Activated B cell treated with CpG ODN at 0.5 μM for 24 hours (primary cell): Measurements from ENCODE around the gene ZNF536. TPM values are rescaled to one million over a fixed set of nuclear protein-coding genes. Genes with fewer than 3 reads are reported as not detected.

Experiments used
- ATAC-seq: fragments of 200-7000 bp; cut with Tn5 transposase; one replicate; pipeline ENCODE4 v1.10.0; 2021; ENCODE audit warnings: low read depth, mild to moderate bottlenecking, moderate library complexity
- CTCF ChIA-PET: fragments of 350-600 bp; sonication (Branson Sonifier 250); formaldehyde crosslinking; loops from one replicate; lab custom pipeline; 2021; ENCODE audit warnings: antibody characterized with exemption; lab: Charles Lee
- POLR2A ChIA-PET: fragments of 350-600 bp; sonication (Branson Sonifier 250); formaldehyde crosslinking; loops from one replicate; lab custom pipeline; 2021; ENCODE audit warnings: antibody characterized with exemption; lab: Charles Lee
- DNase-seq: peaks from one replicate; pipeline ENCODE4 v3.0.0; 2022
- H3K27ac Mint-ChIP-seq: one replicate; pipeline ENCODE4 v1.8.0; 2020; ENCODE audit warnings: mixed read lengths
- H3K27me3 Mint-ChIP-seq: one replicate; pipeline ENCODE4 v1.8.0; 2021; ENCODE audit warnings: mixed read lengths
- H3K36me3 Mint-ChIP-seq: one replicate; pipeline ENCODE4 v1.8.0; 2021; ENCODE audit warnings: low read depth, mixed read lengths
- H3K4me1 Mint-ChIP-seq: one replicate; pipeline ENCODE4 v1.8.0; 2021; ENCODE audit warnings: mixed read lengths
- H3K4me3 Mint-ChIP-seq: one replicate; pipeline ENCODE4 v1.8.0; 2020; ENCODE audit warnings: mild to moderate bottlenecking, mixed read lengths
- H3K9me3 Mint-ChIP-seq: one replicate; pipeline ENCODE4 v1.8.0; 2020; ENCODE audit warnings: mixed read lengths
- CTCF ChIP-seq: fragments of 200-600 bp; IDR thresholded peaks from one replicate; pipeline ENCODE4 v1.8.0; 2022; ENCODE audit warnings: antibody characterized with exemption, mild to moderate bottlenecking
- intact Hi-C: fragments of 100-400 bp; cut with micrococcal nuclease; formaldehyde crosslinking; loops from one replicate; pipeline ENCODE4 v1.15.1; 2024
- total RNA-seq: library from RNA; stranded (reverse); gene quantifications from 2 replicates; pipeline ENCODE4 v1.2.3, GENCODE V29; 2022

Gene ZNF536
- total RNA-seq, 1 donor from 2014 or later, result not detected

- Mint-ChIP-seq H3K4me1 (no peaks in the 10 kb centered on the region), H3K27me3 (peaks cover 2% of the 10 kb centered on the region), H3K9me3 (no peaks in the 10 kb centered on the region), H3K36me3 (no peaks in the 10 kb centered on the region), H3K27ac (no peak overlapping the region), H3K4me3 (no peak overlapping the region)
- ChIA-PET CTCF (no interaction called here), POLR2A (no interaction called here)
- no peak for TF ChIP-seq CTCF
- ATAC-seq, result no peak
- intact Hi-C loops, result no loop called here
- no peak for DNase-seq
Measured at GRCh38 chr19:30366282-30366681, 5.9 kb upstream of the ZNF536 start.

- ATAC-seq (no peak), DNase-seq (no peak)
- no peaks in the 10 kb centered on the region for H3K9me3 Mint-ChIP-seq
- H3K27ac Mint-ChIP-seq, result no peak overlapping the region
- no peaks in the 10 kb centered on the region for H3K36me3 Mint-ChIP-seq
- ChIA-PET CTCF (no interaction called here), POLR2A (no interaction called here)
- no peaks in the 10 kb centered on the region for H3K4me1 Mint-ChIP-seq
- peaks cover 1% of the 10 kb centered on the region for H3K27me3 Mint-ChIP-seq
- TF ChIP-seq CTCF, result no peak
- intact Hi-C loops, result no loop called here
- H3K4me3 Mint-ChIP-seq, result no peak overlapping the region
Measured at GRCh38 chr19:30367006-30367405, 5.2 kb upstream of the ZNF536 start.

GRCh38 chr19:30367421-30367820 is 4.8 kb upstream of the ZNF536 start:
- Mint-ChIP-seq H3K27me3 (peaks cover 1% of the 10 kb centered on the region), H3K36me3 (no peaks in the 10 kb centered on the region), H3K4me3 (no peak overlapping the region), H3K27ac (no peak overlapping the region), H3K9me3 (no peaks in the 10 kb centered on the region), H3K4me1 (no peaks in the 10 kb centered on the region)
- DNase-seq, result no peak
- no peak for ATAC-seq
- CTCF ChIA-PET, result no interaction called here
- POLR2A ChIA-PET, result no interaction called here
- intact Hi-C loops, result no loop called here
- no peak for TF ChIP-seq CTCF

DNA sequence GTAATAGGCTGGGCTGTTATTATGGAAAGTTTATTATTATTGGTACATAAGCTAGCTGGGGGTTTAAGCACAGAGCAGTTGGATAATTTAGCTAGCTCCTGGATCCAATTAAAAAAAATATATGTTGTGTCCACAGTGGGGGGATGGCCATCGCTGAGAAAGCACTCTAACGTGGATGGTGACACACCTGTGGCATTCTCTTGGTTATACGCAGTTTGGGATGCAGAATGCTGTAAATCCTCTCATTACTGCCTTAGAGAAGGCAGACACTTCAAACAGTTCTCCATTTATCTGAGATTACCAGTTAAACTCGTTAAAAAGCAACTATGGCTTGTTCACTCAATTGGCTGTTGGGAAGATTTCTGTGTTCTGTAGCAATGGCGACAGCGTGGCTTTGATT is 2.4 kb upstream of the ZNF536 start:
- DNase-seq (no peak), ATAC-seq (no peak)
- H3K4me1 Mint-ChIP-seq, result no peaks in the 10 kb centered on the region
- H3K27ac Mint-ChIP-seq, result no peak overlapping the region
- peaks cover 3% of the 10 kb centered on the region for H3K27me3 Mint-ChIP-seq
- no peaks in the 10 kb centered on the region for H3K36me3 Mint-ChIP-seq
- no peak overlapping the region for H3K4me3 Mint-ChIP-seq
- ChIA-PET POLR2A (no interaction called here), CTCF (no interaction called here)
- intact Hi-C loops, result no loop called here
- TF ChIP-seq CTCF, result no peak
- H3K9me3 Mint-ChIP-seq, result no peaks in the 10 kb centered on the region

DNA sequence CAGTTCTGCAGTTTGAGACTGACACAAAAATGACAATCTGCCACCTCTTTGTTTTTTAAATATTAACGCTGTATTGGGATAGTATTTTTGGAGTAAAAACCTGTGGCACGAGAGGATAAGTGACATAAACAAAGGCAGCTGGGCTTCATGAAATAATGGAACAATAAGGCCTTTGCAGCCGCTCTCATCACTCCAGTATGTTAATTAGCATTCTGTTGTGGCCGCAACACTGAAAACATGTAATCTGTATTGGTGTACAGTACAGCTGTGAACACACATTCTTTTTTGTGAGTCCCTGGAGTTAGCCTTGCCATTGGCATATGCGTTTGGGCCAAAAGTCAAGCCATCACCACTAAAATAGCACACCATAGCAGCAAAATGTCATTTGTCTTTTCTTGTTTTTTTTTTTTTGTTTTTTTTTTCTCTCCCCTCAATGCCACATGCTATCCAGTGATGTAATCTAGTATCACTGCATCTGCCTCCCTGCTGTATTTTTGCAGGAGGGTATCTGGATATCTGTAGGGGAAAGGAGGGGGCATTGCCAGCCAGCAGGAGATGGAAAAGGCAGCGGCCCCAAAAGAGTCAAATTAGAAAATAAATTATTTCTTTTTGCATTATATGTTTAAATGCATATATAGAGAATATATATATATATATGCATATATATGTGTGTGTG is 885 bp upstream of the ZNF536 start:
- CTCF ChIA-PET, result no interaction called here
- H3K27me3 Mint-ChIP-seq, result peaks cover 12% of the 10 kb centered on the region

More for the DNA sequence above, 885 bp upstream of the ZNF536 start:
- no peak for ATAC-seq
- no peaks in the 10 kb centered on the region for H3K4me1 Mint-ChIP-seq
- TF ChIP-seq CTCF, result no peak
- intact Hi-C loops, result no loop called here
- DNase-seq, result no peak
- no peaks in the 10 kb centered on the region for H3K36me3 Mint-ChIP-seq
- POLR2A ChIA-PET, result no interaction called here
- H3K27ac Mint-ChIP-seq, result no peak overlapping the region
- H3K4me3 Mint-ChIP-seq, result no peak overlapping the region
- H3K9me3 Mint-ChIP-seq, result no peaks in the 10 kb centered on the region
